SK-N-SH treated with all-trans-retinoic acid at 6 μM for 48 hours (cell line): ENCODE results near the gene ARL4D.

Experiments used
- ATAC-seq: fragments of 200-7000 bp; cut with Tn5 transposase; 3 replicates; pipeline ENCODE4 v1.9.1; 2020; ENCODE audit warnings: mild to moderate bottlenecking, moderate library complexity
- CSDC2 ChIP-seq: fragments of 250-450 bp; sonication (Bioruptor Pico); IDR thresholded peaks from 2 replicates; pipeline ENCODE4 v1.5.0; 2020; ENCODE audit warnings: mild to moderate bottlenecking, moderate library complexity
- ISL1 ChIP-seq: fragments of 250-450 bp; sonication (Bioruptor Pico); IDR thresholded peaks from 2 replicates; pipeline ENCODE4 v2.1.2; 2022; ENCODE audit warnings: mild to moderate bottlenecking, moderate library complexity
- OSR1 ChIP-seq: fragments of 250-450 bp; sonication (Bioruptor Pico); IDR thresholded peaks from 2 replicates; pipeline ENCODE4 v1.8.0; 2022; ENCODE audit warnings: moderate library complexity, mild to moderate bottlenecking, inconsistent platforms
- PPARA ChIP-seq: fragments of 250-450 bp; sonication (Bioruptor Pico); IDR thresholded peaks from 2 replicates; pipeline ENCODE4 v1.5.0; 2020; ENCODE audit warnings: mild to moderate bottlenecking, borderline replicate concordance
- SNAI2 ChIP-seq: fragments of 250-450 bp; sonication (Bioruptor Pico); IDR thresholded peaks from 2 replicates; pipeline ENCODE4 v1.5.0; 2020; ENCODE audit warnings: mild to moderate bottlenecking, moderate library complexity
- TCF4 ChIP-seq: fragments of 250-450 bp; sonication (Bioruptor Pico); IDR thresholded peaks from 2 replicates; pipeline ENCODE4 v1.8.0; 2021; ENCODE audit warnings: mild to moderate bottlenecking, moderate library complexity, borderline replicate concordance
- TOX ChIP-seq: fragments of 250-450 bp; sonication (Bioruptor Pico); IDR thresholded peaks from 2 replicates; pipeline ENCODE4 v1.8.0; 2021; ENCODE audit warnings: mild to moderate bottlenecking, moderate library complexity, borderline replicate concordance
- ZC3H10 ChIP-seq: fragments of 250-450 bp; sonication (Bioruptor Pico); IDR thresholded peaks from 2 replicates; pipeline ENCODE4 v1.5.1; 2021; ENCODE audit warnings: mild to moderate bottlenecking, moderate library complexity
- ZFP3 ChIP-seq: fragments of 250-450 bp; sonication (Bioruptor Pico); IDR thresholded peaks from 2 replicates; pipeline ENCODE4 v1.5.0; 2020; ENCODE audit warnings: mild to moderate bottlenecking, moderate library complexity
- ZFP30 ChIP-seq: fragments of 450-650 bp; formaldehyde crosslinking; IDR thresholded peaks from 2 replicates; pipeline ENCODE4 v1.5.0; 2022; ENCODE audit warnings: mild to moderate bottlenecking, moderate library complexity
- ZNF565 ChIP-seq: fragments of 450-650 bp; formaldehyde crosslinking; conservative IDR thresholded peaks from 2 replicates; pipeline ENCODE4 v1.5.0; 2020; ENCODE audit warnings: low read depth, mild to moderate bottlenecking, moderate library complexity
- ZNF70 ChIP-seq: fragments of 450-650 bp; formaldehyde crosslinking; IDR thresholded peaks from 2 replicates; pipeline ENCODE4 v1.5.0; 2020; ENCODE audit warnings: mild to moderate bottlenecking, moderate library complexity
- ZNF8 ChIP-seq: fragments of 450-650 bp; formaldehyde crosslinking; IDR thresholded peaks from 2 replicates; pipeline ENCODE4 v1.5.0; 2020; ENCODE audit warnings: mild to moderate bottlenecking, moderate library complexity
- TF ChIP-seq, protein P1 (sequence below): fragments of 250-450 bp; sonication (Bioruptor Pico); IDR thresholded peaks from 2 replicates; pipeline ENCODE4 v1.5.0; 2020; ENCODE audit warnings: mild to moderate bottlenecking, moderate library complexity
- TF ChIP-seq, protein P2 (sequence below): fragments of 250-450 bp; sonication (Bioruptor Pico); IDR thresholded peaks from 2 replicates; pipeline ENCODE4 v1.8.0; 2021; ENCODE audit warnings: low read depth, mild to moderate bottlenecking, moderate library complexity, borderline replicate concordance
- TF ChIP-seq, protein P3 (sequence below): fragments of 250-450 bp; sonication (Bioruptor Pico); IDR thresholded peaks from 2 replicates; pipeline ENCODE4 v1.8.0; 2020; ENCODE audit warnings: mild to moderate bottlenecking, moderate library complexity, borderline replicate concordance
- TF ChIP-seq, protein P4 (sequence below): fragments of 250-450 bp; sonication (Bioruptor Pico); IDR thresholded peaks from 2 replicates; pipeline ENCODE4 v1.5.1; 2020; ENCODE audit warnings: low read depth, mild to moderate bottlenecking, moderate library complexity

ARL4D gene

DNA sequence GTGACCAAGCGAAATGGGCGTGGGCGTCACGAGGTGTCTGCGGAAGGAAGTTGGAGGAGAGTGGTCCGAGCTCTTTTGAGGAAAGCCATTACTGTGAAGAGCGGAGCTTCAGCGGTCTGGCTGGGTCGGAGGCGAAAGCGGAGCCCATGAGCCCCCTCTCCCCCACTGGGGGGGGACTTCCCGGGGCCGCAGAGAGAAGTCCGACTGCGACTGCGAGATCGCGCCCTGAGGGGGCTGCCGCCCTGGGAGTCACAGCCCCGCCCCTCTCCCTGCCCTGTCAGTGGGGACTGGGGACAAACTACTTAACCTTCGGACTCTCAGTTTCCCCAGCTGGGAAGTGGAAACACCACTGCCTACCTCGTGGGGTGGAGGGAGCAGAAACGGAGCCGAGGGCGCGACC is 20.0 kb upstream of the ARL4D start:
- no peak for ATAC-seq
- TF ChIP-seq PPARA (CRISPR knock-in tag) = no peak

DNA sequence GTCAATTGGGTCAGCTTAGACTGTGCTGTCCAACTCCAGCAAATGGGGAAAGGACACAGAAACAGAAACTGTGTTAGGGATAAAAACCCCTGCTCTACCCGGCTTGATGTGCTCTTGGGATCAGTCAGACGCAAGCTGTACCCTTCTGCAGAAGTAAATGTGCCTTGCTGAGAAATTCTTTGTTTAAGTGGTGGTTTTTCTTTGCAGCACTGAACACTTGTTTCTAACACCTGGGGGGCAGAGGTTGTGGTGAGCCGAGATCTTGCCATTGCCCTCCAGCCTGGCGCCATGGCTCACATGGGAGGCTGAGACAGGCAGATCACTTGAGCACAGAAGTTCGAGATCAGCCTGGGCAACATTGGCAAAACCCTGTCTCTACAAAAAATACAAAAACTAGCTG is 18.5 kb upstream of the ARL4D start:
- TF ChIP-seq PPARA (CRISPR knock-in tag) (no peak), ISL1 (no peak), ZNF8 (no peak), ZNF70 (no peak), ZNF565 (CRISPR knock-in tag) (no peak), SNAI2 (CRISPR knock-in tag) (no peak), CSDC2 (CRISPR knock-in tag) (no peak), TCF4 (CRISPR knock-in tag) (no peak), TOX (CRISPR knock-in tag) (no peak), OSR1 (no peak)
- TF ChIP-seq, protein P1, sequence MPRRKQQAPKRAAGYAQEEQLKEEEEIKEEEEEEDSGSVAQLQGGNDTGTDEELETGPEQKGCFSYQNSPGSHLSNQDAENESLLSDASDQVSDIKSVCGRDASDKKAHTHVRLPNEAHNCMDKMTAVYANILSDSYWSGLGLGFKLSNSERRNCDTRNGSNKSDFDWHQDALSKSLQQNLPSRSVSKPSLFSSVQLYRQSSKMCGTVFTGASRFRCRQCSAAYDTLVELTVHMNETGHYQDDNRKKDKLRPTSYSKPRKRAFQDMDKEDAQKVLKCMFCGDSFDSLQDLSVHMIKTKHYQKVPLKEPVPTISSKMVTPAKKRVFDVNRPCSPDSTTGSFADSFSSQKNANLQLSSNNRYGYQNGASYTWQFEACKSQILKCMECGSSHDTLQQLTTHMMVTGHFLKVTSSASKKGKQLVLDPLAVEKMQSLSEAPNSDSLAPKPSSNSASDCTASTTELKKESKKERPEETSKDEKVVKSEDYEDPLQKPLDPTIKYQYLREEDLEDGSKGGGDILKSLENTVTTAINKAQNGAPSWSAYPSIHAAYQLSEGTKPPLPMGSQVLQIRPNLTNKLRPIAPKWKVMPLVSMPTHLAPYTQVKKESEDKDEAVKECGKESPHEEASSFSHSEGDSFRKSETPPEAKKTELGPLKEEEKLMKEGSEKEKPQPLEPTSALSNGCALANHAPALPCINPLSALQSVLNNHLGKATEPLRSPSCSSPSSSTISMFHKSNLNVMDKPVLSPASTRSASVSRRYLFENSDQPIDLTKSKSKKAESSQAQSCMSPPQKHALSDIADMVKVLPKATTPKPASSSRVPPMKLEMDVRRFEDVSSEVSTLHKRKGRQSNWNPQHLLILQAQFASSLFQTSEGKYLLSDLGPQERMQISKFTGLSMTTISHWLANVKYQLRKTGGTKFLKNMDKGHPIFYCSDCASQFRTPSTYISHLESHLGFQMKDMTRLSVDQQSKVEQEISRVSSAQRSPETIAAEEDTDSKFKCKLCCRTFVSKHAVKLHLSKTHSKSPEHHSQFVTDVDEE = no peak
- no peak for ATAC-seq

DNA sequence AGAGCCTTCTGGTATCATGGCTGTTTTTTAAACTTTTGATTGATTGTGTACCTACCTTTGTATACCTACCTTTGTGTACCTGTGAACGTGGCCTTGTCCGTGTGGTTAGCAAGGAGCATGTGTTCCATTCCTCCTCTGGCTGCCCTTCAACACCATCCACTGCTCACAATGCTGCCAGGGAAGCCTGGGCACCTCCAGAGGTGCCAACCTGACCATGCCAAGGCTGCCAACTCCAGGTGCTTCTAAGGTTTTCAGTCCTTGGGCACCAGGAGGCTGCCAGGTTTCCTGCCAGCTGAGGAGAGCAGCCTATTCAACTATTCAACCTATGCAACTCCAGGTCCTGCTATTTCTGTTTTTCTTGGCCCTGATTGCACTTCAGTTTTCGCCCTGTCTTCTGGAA is 17.6 kb upstream of the ARL4D start:
- no peak for ATAC-seq
- TF ChIP-seq, protein P2, sequence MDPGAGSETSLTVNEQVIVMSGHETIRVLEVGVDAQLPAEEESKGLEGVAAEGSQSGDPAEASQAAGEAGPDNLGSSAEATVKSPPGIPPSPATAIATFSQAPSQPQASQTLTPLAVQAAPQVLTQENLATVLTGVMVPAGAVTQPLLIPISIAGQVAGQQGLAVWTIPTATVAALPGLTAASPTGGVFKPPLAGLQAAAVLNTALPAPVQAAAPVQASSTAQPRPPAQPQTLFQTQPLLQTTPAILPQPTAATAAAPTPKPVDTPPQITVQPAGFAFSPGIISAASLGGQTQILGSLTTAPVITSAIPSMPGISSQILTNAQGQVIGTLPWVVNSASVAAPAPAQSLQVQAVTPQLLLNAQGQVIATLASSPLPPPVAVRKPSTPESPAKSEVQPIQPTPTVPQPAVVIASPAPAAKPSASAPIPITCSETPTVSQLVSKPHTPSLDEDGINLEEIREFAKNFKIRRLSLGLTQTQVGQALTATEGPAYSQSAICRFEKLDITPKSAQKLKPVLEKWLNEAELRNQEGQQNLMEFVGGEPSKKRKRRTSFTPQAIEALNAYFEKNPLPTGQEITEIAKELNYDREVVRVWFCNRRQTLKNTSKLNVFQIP (CRISPR knock-in tag) = no peak
- no peak for TF ChIP-seq TOX (CRISPR knock-in tag)
- TF ChIP-seq ZC3H10 (CRISPR knock-in tag) = no peak
- TF ChIP-seq, protein P1 = no peak
- TF ChIP-seq ZFP3 (CRISPR knock-in tag) = no peak
- TF ChIP-seq, protein P3, sequence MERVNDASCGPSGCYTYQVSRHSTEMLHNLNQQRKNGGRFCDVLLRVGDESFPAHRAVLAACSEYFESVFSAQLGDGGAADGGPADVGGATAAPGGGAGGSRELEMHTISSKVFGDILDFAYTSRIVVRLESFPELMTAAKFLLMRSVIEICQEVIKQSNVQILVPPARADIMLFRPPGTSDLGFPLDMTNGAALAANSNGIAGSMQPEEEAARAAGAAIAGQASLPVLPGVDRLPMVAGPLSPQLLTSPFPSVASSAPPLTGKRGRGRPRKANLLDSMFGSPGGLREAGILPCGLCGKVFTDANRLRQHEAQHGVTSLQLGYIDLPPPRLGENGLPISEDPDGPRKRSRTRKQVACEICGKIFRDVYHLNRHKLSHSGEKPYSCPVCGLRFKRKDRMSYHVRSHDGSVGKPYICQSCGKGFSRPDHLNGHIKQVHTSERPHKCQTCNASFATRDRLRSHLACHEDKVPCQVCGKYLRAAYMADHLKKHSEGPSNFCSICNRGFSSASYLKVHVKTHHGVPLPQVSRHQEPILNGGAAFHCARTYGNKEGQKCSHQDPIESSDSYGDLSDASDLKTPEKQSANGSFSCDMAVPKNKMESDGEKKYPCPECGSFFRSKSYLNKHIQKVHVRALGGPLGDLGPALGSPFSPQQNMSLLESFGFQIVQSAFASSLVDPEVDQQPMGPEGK (CRISPR knock-in tag) = no peak
- no peak for TF ChIP-seq SNAI2 (CRISPR knock-in tag)
- no peak for TF ChIP-seq ZFP30 (CRISPR knock-in tag)
- TF ChIP-seq, protein P4, sequence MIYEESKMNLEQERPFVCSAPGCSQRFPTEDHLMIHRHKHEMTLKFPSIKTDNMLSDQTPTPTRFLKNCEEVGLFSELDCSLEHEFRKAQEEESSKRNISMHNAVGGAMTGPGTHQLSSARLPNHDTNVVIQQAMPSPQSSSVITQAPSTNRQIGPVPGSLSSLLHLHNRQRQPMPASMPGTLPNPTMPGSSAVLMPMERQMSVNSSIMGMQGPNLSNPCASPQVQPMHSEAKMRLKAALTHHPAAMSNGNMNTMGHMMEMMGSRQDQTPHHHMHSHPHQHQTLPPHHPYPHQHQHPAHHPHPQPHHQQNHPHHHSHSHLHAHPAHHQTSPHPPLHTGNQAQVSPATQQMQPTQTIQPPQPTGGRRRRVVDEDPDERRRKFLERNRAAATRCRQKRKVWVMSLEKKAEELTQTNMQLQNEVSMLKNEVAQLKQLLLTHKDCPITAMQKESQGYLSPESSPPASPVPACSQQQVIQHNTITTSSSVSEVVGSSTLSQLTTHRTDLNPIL (CRISPR knock-in tag) = no peak
- TF ChIP-seq OSR1 = no peak
- TF ChIP-seq ZNF8 = no peak

DNA sequence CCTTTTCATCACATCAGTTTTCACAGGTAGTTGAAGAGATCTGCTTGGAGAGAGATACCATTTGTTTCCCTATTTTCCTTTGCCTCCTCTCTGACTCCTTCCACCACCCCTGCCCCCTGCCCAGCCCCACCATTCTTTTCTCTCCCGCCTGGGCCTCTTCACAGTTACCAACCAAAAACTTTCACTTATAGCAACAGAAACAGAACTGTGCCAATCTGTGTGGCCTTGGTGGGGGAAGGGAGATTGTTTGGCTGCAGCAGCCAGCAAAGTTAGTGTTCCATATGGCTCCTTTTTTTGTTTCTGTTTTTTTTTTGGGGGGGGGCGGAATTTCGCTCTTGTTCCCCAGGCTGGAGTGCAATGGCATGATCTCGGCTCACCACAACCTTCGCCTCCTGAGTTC is 17.2 kb upstream of the ARL4D start:
- ATAC-seq = no peak
- TF ChIP-seq CSDC2 (CRISPR knock-in tag) = no peak
- TF ChIP-seq, protein P4 (CRISPR knock-in tag) = no peak
